ENCODE results near the gene EPB41L2.

The EPB41L2 gene

DNA sequence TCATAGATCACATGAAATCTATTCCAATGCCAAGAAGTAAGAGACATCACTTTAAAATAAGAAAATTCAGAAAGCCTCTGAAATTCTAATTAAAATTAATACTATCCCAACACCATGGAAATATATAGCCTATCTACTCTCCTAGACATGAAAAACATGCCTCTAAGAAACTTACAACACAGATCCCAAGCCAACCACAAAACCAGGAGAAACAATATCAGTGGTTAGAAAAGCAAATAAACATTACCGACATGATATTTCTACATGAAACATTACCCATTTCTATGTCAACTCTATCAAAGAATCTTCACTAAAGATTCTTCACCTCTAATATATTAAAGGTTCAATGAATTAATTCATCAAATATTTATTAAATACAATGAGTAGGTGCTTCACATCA, 4.8 kb downstream of the EPB41L2 start:
- H3K4me3 ChIP-seq (ENCODE audit: control insufficient read depth, low read depth, low read length) = no peak overlapping the region
- DNase-seq (ENCODE audit: low read depth) = no peak
- TF ChIP-seq, protein P1, sequence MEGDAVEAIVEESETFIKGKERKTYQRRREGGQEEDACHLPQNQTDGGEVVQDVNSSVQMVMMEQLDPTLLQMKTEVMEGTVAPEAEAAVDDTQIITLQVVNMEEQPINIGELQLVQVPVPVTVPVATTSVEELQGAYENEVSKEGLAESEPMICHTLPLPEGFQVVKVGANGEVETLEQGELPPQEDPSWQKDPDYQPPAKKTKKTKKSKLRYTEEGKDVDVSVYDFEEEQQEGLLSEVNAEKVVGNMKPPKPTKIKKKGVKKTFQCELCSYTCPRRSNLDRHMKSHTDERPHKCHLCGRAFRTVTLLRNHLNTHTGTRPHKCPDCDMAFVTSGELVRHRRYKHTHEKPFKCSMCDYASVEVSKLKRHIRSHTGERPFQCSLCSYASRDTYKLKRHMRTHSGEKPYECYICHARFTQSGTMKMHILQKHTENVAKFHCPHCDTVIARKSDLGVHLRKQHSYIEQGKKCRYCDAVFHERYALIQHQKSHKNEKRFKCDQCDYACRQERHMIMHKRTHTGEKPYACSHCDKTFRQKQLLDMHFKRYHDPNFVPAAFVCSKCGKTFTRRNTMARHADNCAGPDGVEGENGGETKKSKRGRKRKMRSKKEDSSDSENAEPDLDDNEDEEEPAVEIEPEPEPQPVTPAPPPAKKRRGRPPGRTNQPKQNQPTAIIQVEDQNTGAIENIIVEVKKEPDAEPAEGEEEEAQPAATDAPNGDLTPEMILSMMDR (conservative IDR thresholded peaks at IDR 0.05; ENCODE audit: control insufficient read depth, insufficient read depth, low read depth, low read length) = no peak

DNA sequence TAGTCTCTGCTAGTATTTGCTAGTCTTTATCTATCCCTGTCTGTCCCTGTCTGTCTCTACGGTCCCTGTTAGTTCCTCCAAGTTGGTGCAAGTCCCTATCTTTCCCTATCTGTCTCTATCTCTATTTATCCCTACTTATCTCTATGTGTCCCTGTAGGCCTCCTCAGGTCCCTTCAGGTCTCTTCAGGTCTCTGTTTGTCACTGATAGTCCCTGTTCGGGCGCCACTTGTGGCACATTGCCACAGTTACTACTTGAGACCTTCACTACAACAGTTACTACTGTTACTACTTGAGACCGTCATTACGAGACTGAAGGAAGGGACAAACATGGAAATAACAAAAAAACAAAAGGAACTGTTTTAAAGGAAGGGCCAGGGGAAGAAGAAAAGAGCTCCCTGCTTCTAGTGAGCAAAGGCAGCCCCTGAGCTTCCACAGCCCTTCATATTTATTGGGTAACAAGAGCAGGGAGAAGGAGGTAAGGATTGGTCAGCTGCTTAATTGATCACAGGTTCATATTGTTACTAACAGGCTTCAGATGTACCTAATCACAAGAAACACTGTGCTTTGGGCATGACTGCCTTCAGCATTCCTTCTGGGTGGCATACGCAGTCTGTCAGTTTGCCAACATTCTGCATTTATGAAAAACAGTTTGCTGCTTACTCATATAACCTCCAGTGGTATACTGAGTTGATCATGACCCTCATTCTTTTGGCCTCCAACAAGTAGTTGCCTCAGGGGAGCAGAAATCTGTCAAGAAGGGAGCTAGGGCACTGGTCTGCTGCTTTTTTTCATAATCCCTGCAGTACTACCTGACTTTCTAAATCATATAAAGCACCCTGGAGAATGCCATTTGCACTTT, 8.4 kb downstream of the EPB41L2 start:
- TF ChIP-seq, protein P1 (conservative IDR thresholded peaks at IDR 0.05; ENCODE audit: control insufficient read depth, insufficient read depth, low read depth, low read length) = no peak
- DNase-seq (ENCODE audit: low read depth) = no peak

DNA sequence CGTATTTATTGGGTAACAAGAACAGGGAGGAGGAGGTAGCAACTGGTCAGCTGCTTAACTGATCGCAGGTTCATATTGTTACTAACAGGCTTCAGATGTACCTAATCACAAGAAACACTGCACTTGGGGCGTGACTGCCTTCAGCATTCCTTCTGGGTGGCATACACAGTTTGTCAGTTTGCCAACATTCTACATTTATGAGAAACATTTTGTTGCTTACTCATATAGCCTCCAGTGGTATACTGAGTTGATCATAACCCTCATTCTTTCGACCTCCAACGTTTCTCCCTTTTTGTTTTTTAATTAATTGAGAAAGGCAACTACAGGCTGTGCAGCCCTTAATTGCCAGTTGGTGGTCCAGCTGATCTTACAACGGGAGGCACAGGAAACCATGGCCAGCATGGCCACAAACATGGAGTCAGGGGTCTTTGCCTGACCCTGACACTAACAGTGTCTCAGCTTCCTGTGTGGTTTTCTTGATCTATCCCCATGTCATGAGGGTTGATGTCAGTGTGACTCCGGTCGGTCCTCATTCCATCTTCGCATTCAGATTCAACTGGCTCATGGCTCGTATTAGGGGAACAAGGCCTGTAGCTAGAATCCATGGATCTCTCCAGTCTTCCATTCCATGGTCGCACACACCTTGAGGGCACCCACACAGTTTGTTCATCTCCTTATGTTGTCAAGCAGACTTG, 9.4 kb downstream of the EPB41L2 start:
- no peak overlapping the region for H3K4me3 ChIP-seq (ENCODE audit: control insufficient read depth, low read depth, low read length)
- TF ChIP-seq, protein P1 (conservative IDR thresholded peaks at IDR 0.05; ENCODE audit: control insufficient read depth, insufficient read depth, low read depth, low read length) = no peak
- DNase-seq (ENCODE audit: low read depth) = no peak

More for the DNA sequence above, 8.4 kb downstream of the EPB41L2 start:
- no peak overlapping the region for H3K4me3 ChIP-seq (ENCODE audit: control insufficient read depth, low read depth, low read length)

DNA sequence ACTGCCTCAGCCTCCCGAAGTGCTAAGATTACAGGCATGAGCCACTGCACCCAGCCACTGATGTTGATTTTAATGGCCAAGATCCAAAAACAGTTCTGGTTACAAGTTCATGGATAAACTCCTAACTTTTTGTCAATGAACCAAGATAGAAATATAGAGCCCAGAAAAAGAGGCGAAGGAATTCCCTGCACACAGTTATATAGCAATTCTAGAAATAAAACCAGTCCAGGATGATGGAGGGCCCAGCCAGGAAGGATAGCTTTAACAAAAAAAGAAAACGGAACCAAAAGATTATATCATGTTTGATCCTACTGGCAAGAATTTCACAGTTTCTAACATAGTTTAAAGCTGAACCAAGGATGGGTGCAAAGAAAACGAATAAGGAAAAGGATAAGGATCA, 10.9 kb downstream of the EPB41L2 start:
- TF ChIP-seq, protein P1 (conservative IDR thresholded peaks at IDR 0.05; ENCODE audit: control insufficient read depth, insufficient read depth, low read depth, low read length) = no peak
- no peak for DNase-seq (ENCODE audit: low read depth)
- H3K4me3 ChIP-seq (ENCODE audit: control insufficient read depth, low read depth, low read length) = no peak overlapping the region

DNA sequence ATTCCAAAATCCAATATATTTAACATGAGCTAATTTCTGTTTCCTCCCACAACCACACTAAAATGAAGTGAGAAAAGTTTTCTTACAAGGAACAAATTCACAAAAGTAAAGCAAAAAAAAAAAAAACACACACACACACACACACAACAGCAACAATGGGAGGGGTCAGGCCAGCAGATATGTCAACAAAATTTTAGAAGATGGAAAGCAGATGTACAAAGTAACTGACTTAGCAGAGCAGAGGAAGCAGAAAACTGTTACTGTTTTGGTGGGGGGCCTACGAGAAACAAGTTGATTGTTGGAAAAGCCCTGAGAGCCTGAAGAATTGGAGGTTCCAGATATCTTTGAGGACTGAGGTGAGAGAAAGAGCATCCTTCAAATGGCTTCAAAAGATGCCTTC, 11.7 kb downstream of the EPB41L2 start:
- TF ChIP-seq, protein P1 (conservative IDR thresholded peaks at IDR 0.05; ENCODE audit: control insufficient read depth, insufficient read depth, low read depth, low read length) = no peak
- DNase-seq (ENCODE audit: low read depth) = no peak

DNA sequence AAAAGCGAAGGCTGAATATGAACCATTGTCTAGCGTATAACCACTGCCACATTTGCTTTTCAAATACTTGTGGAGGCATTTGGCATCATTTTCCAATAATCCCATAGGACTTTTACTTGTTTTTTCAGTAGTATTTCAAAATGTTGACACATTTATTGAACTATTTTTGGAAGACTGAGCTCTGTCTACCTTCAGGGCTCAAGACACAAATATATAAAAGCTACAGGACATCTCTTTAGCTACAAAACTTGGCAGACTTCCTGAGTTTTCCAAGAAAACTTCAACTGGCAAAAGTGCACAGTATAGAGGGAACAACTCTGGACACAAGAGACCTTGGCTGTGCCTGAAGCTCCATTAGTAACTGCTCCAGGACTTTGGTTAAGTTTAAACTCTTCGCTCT, 13.4 kb downstream of the EPB41L2 start:
- TF ChIP-seq, protein P1 (conservative IDR thresholded peaks at IDR 0.05; ENCODE audit: control insufficient read depth, insufficient read depth, low read depth, low read length) = no peak
- no peak for DNase-seq (ENCODE audit: low read depth)

More for the DNA sequence above, 11.7 kb downstream of the EPB41L2 start:
- H3K4me3 ChIP-seq (ENCODE audit: control insufficient read depth, low read depth, low read length) = no peak overlapping the region

More for the DNA sequence above, 13.4 kb downstream of the EPB41L2 start:
- H3K4me3 ChIP-seq (ENCODE audit: control insufficient read depth, low read depth, low read length) = no peak overlapping the region

All from fibroblast of mammary gland (primary cell).